ENCODE data around the gene PICALM. TPM values are rescaled to one million over a fixed set of nuclear protein-coding genes. Genes with fewer than 3 reads are reported as not detected.

PICALM gene
- total and polyA plus RNA-seq, 2 of the 8 experiments (the other 6 are each of a cell fraction or from before 2014, with no cell fraction given) = 69.4 to 71.3 TPM

DNA sequence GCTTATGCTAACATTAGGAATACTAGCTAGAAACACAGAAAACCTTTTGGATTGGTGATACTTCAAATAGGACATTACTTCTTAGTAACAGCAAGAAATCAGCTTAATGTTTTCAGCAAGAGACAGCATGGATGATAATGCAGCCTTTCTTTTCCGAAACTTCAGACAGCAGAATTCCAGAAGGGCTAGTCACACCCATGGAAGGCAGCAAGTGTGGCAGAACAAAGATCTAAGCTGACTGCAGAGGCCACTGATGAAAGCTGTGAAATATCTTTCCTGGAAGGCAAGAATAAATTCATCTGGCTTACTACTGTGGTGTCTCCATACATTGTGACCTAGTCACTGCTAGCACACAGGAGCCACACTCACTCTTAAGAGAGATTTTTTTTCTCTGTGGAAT lies 113.4 kb downstream of the PICALM start (continued):
- TF ChIP-seq CHD7 (IDR thresholded peaks at IDR 0.05; ENCODE audit: insufficient replicate concordance, low read length) (no peak), MAX (IDR thresholded peaks at IDR 0.05) (no peak), EP300 (IDR thresholded peaks at IDR 0.05; ENCODE audit: borderline replicate concordance in 1 of 2, low read depth in 2 of 2, low read length in 2 of 2) (no peak), EGR1 (IDR thresholded peaks at IDR 0.05; ENCODE audit: borderline replicate concordance, low read depth, low read length) (no peak), TAF1 (IDR thresholded peaks at IDR 0.05; ENCODE audit: low read depth, low read length) (no peak), SP2 (IDR thresholded peaks at IDR 0.05; ENCODE audit: low read length) (no peak), CBX5 (IDR thresholded peaks at IDR 0.05; ENCODE audit: low read depth, low read length) (no peak), RNF2 (IDR thresholded peaks at IDR 0.05; ENCODE audit: borderline replicate concordance, low read depth, low read length, missing control alignments, poor library complexity, severe bottlenecking) (no peak), SIX5 (IDR thresholded peaks at IDR 0.05; ENCODE audit: low read depth, low read length) (no peak)

Data from H1 (cell line).